Measurements from ENCODE around the gene RXFP2.

- no peak for TF ChIP-seq EZH2 (IDR thresholded peaks at IDR 0.05)
- no peak for TF ChIP-seq POLR2AphosphoS5 (IDR thresholded peaks at IDR 0.05; ENCODE audit: borderline replicate concordance, low read depth, low read length)
Measured at GRCh38 chr13:31793246-31793645, 53.9 kb downstream of the RXFP2 start.
